Heart right ventricle (tissue), 16 donors: ENCODE data around the gene C12orf56. TPM values are rescaled to one million over a fixed set of nuclear protein-coding genes. Genes with fewer than 3 reads are reported as not detected.
"Not testable (repeated sequence)": the region's sequence is repeated elsewhere in the genome, so short reads cannot be mapped to it uniquely, and the experiment has no call there.

Source experiments
- ATAC-seq, 8 donors: fragments of 200-7000 bp; cut with Tn5 transposase; one replicate each; pipeline ENCODE4 v1.9.1; 2020; ENCODE audit warnings: mild to moderate bottlenecking in 8 of 8, moderate library complexity in 8 of 8, moderate number of reproducible peaks in 1 of 8
- DNase-seq, 2 donors: peaks; one replicate each; pipeline ENCODE4 v3.0.0-alpha.2; 2020
- H3K27ac ChIP-seq, 10 donors: fragments of 200-600 bp; sonication (generic) in 2 of 10; one replicate each; pipeline versions ENCODE4 v1.5.0 to v1.8.0; 2020 to 2022; ENCODE audit warnings: mild to moderate bottlenecking in 3 of 10
- H3K27me3 ChIP-seq, 7 donors: fragments of 200-600 bp; one replicate each; pipeline ENCODE4 v1.8.0; 2021 to 2022; ENCODE audit warnings: mild to moderate bottlenecking in 2 of 7
- H3K36me3 ChIP-seq, 9 donors: fragments of 200-600 bp; sonication (generic) in 1 of 9; one replicate each; pipeline versions ENCODE4 v1.5.0 to v1.8.0; 2020 to 2022; ENCODE audit warnings: mild to moderate bottlenecking in 2 of 9
- H3K4me1 ChIP-seq, 9 donors: fragments of 200-600 bp; sonication (generic) in 1 of 9; one replicate each; pipeline versions ENCODE4 v1.5.0 to v1.8.0; 2020 to 2022; ENCODE audit warnings: mild to moderate bottlenecking in 4 of 9
- H3K4me3 ChIP-seq, 10 donors: fragments of 200-600 bp; sonication (generic) in 2 of 10; one replicate each; pipeline versions ENCODE4 v1.5.0 to v1.8.0; 2020 to 2022; ENCODE audit warnings: mild to moderate bottlenecking in 7 of 10, moderate library complexity in 2 of 10
- H3K9me3 ChIP-seq, 11 donors: fragments of 200-600 bp in 10 of 11; sonication (generic) in 2 of 11; one replicate each; pipeline versions ENCODE4 v1.5.0 to v1.8.0; 2013 to 2022; ENCODE audit warnings: mild to moderate bottlenecking in 2 of 11, control low read depth in 1 of 11, moderate library complexity in 1 of 11
- CTCF ChIP-seq, 9 donors: fragments of 200-600 bp; sonication (generic) in 2 of 9; IDR thresholded peaks; one replicate each; pipeline versions ENCODE4 v1.5.0 to v1.8.0; 2021 to 2022; ENCODE audit warnings: antibody characterized with exemption in 9 of 9, mild to moderate bottlenecking in 5 of 9, moderate library complexity in 1 of 9
- WGBS, 2 donors: extraction: QIAGEN DNeasy Blood & Tissue Kit; methylation state at CpG; one replicate each; pipeline ENCODE4 v1.1.7; 2013; ENCODE audit warnings: inconsistent platforms in 1 of 2; 5-methylcytosine and 5-hydroxymethylcytosine counted together
- intact Hi-C, 10 donors: fragments of 100-400 bp; cut with DNase I; formaldehyde crosslinking; loops; one replicate each; pipeline versions ENCODE4 v1.11.1 to v1.14.2; 2022
- polyA plus RNA-seq, 2 donors: library from polyadenylated mRNA; stranded (reverse); fragments of 200-250 nt; gene quantifications; one replicate each; pipeline ENCODE4 v1.2.3, GENCODE V29; 2013
- total RNA-seq, 10 donors: library from RNA; stranded (reverse); fragmentation: NEBNext Ultra II Directional in 3 of 10; extraction: Animal tissue kit (Norgen Biotek cat#: 25700) in 3 of 10; gene quantifications; one replicate each; pipeline versions ENCODE4 v1.2.1 to v1.2.4, GENCODE V29; 2021 to 2023
- donor health status: Arrhythmogenic right ventricular cardiomyopathy.
- donor health status: ischemic (EF 13 %, LVEDD 7.1; RV severe dilation, severe dysfunction).
- donor health status: healthy with polysubstance abuse.
- donor health status: DM: no; HTN: yes; CAD: no.
- donor health status: DM: no; HTN: no; CAD: no.
- donor health status: ischemic (EF 25% LVEDD 6.9; RV normal size, moderate dysfunction).
- donor health status: ischemic (EF 25% LVEDD 5.7; RV mildly dilated, moderate dysfunction).
- donor health status: healthy.
- donor health status: DM: yes; HTN: yes; CAD: no.
- donor health status: Ischemic cardiomyopathy.
- donor health status: ischemic (EF 35%, LVEDD 5.7; RV mildly dilated, moderate dysfunction).
- donor health status: nonischemic (EF 11% LVEDD 7.7; RV severe dilation, severe dysfunction).
- donor health status: DM: yes; HTN: yes; CAD: no.
- donor health status: PGD.
- donor health status: ischemic (EF 29% LVEDD 5.4; RV normal size, mild dysfunction).
- donor health status: nonischemic (EF 23%, LVEDD 6.1; RV moderate dilation, normal function).

Gene C12orf56
- total and polyA plus RNA-seq, 12 donors, result not detected

GRCh38 chr12:64383675-64384074 is 6.9 kb downstream of the C12orf56 start:
- no peak for TF ChIP-seq CTCF (IDR thresholded peaks at IDR 0.05)
- intact Hi-C loops, result loop anchor here in 1 of 10 donors (10.0 kb wide), 1 partner anchor 559 kb away; no protein-coding TSS in a partner anchor
- H3K4me1 ChIP-seq, result no peaks in the 10 kb centered on the region
- no peak overlapping the region for H3K4me3 ChIP-seq
- H3K27me3 ChIP-seq, result no peaks in the 10 kb centered on the region
- H3K36me3 ChIP-seq, result no peaks in the 10 kb centered on the region
- 79 to 87% methylated on average over 1 of the region's 1 CpG for WGBS, 2 donors
- ATAC-seq (no peak), DNase-seq (no peak)
- no peak overlapping the region for H3K27ac ChIP-seq
- peaks cover 0 to 24% (median 9%) of the 10 kb centered on the region in 11 donors for H3K9me3 ChIP-seq

GRCh38 chr12:64362721-64363305 is 27.7 kb downstream of the C12orf56 start:
- no peaks in the 10 kb centered on the region for H3K9me3 ChIP-seq
- TF ChIP-seq CTCF (IDR thresholded peaks at IDR 0.05), result no peak
- no peaks in the 10 kb centered on the region for H3K27me3 ChIP-seq
- no peak overlapping the region for H3K27ac ChIP-seq
- H3K4me3 ChIP-seq, result no peak overlapping the region
- intact Hi-C loops, result no loop called here
- ATAC-seq, result no peak
- H3K4me1 ChIP-seq, result no peaks in the 10 kb centered on the region
- no peak for DNase-seq
- 96% methylated on average over 4 of the region's 4 CpGs for WGBS, 2 donors
- H3K36me3 ChIP-seq, result no peaks in the 10 kb centered on the region

GRCh38 chr12:64361173-64361572 is 29.4 kb downstream of the C12orf56 start:
- WGBS, 2 donors, result 90 to 95% methylated on average over 3 of the region's 3 CpGs
- H3K9me3 ChIP-seq, ATAC-seq, H3K4me3 ChIP-seq, H3K36me3 ChIP-seq, DNase-seq, H3K4me1 ChIP-seq, H3K27me3 ChIP-seq, H3K27ac ChIP-seq, intact Hi-C loops: not testable (repeated sequence)

GRCh38 chr12:64356209-64356608 is 34.3 kb downstream of the C12orf56 start:
- H3K36me3 ChIP-seq, H3K4me1 ChIP-seq, H3K4me3 ChIP-seq, intact Hi-C loops, DNase-seq, H3K27me3 ChIP-seq, H3K27ac ChIP-seq, ATAC-seq: not testable (repeated sequence)
- H3K9me3 ChIP-seq, result peaks cover 0 to 20% (median 3%) of the 10 kb centered on the region in 11 donors
- WGBS, 2 donors, result 83 to 91% methylated on average over 2 of the region's 2 CpGs

GRCh38 chr12:64352181-64352580 is 38.4 kb downstream of the C12orf56 start:
- H3K27ac ChIP-seq, result no peak overlapping the region
- DNase-seq (no peak), ATAC-seq (no peak)
- no peaks in the 10 kb centered on the region for H3K36me3 ChIP-seq
- intact Hi-C loops, result no loop called here
- H3K9me3 ChIP-seq, result peaks cover 0 to 41% (median 10%) of the 10 kb centered on the region in 11 donors
- WGBS, 2 donors, result 73% methylated on average over 4 of the region's 4 CpGs
- H3K4me3 ChIP-seq, result no peak overlapping the region
- H3K4me1 ChIP-seq, result no peaks in the 10 kb centered on the region
- TF ChIP-seq CTCF (IDR thresholded peaks at IDR 0.05), result no peak
- H3K27me3 ChIP-seq, result no peaks in the 10 kb centered on the region
